ENCODE results near the gene SHC2.
"Not testable (repeated sequence)": the region's sequence is repeated elsewhere in the genome, so short reads cannot be mapped to it uniquely, and the experiment has no call there.

SHC2 gene

GRCh38 chr19:426725-427445 is 33.9 kb downstream of the SHC2 start:
- no peak for TF ChIP-seq CTCF (IDR thresholded peaks at IDR 0.05; ENCODE audit: insufficient read depth, low read depth, low read length, missing control alignments)
- no peak for DNase-seq (ENCODE audit: low read depth)
- H3K4me3 ChIP-seq (ENCODE audit: low read depth, low read length), result no peak overlapping the region

- no peak for DNase-seq (ENCODE audit: low read depth)
- TF ChIP-seq CTCF (IDR thresholded peaks at IDR 0.05; ENCODE audit: insufficient read depth, low read depth, low read length, missing control alignments), result no peak
- H3K4me3 ChIP-seq (ENCODE audit: low read depth, low read length), result no peak overlapping the region
These were observed 35.8 kb downstream of the SHC2 start for GRCh38 chr19:425056-425455.

GRCh38 chr19:424546-424945 is 36.3 kb downstream of the SHC2 start:
- DNase-seq (ENCODE audit: low read depth), result no peak
- H3K4me3 ChIP-seq (ENCODE audit: low read depth, low read length), result no peak overlapping the region
- TF ChIP-seq CTCF (IDR thresholded peaks at IDR 0.05; ENCODE audit: insufficient read depth, low read depth, low read length, missing control alignments), result no peak

GRCh38 chr19:423691-424466 is 37.0 kb downstream of the SHC2 start:
- no peak for DNase-seq (ENCODE audit: low read depth)
- no peak overlapping the region for H3K4me3 ChIP-seq (ENCODE audit: low read depth, low read length)
- TF ChIP-seq CTCF (IDR thresholded peaks at IDR 0.05; ENCODE audit: insufficient read depth, low read depth, low read length, missing control alignments), result no peak

GRCh38 chr19:422917-423226 is 38.0 kb downstream of the SHC2 start:
- not testable (repeated sequence) for H3K4me3 ChIP-seq (ENCODE audit: low read depth, low read length); DNase-seq (ENCODE audit: low read depth)

- no peak overlapping the region for H3K4me3 ChIP-seq (ENCODE audit: low read depth, low read length)
- no peak for TF ChIP-seq CTCF (IDR thresholded peaks at IDR 0.05; ENCODE audit: insufficient read depth, low read depth, low read length, missing control alignments)
- DNase-seq (ENCODE audit: low read depth), result no peak
These were observed 38.5 kb downstream of the SHC2 start for GRCh38 chr19:422213-422916.

GRCh38 chr19:419721-420515 is 40.9 kb downstream of the SHC2 start:
- TF ChIP-seq CTCF (IDR thresholded peaks at IDR 0.05; ENCODE audit: insufficient read depth, low read depth, low read length, missing control alignments), result no peak
- H3K4me3 ChIP-seq (ENCODE audit: low read depth, low read length), result no peak overlapping the region
- no peak for DNase-seq (ENCODE audit: low read depth)

All from GM12865 (cell line).